ENCODE results near the gene AP2B1. TPM values are rescaled to one million over a fixed set of nuclear protein-coding genes. Genes with fewer than 3 reads are reported as not detected.

AP2B1 gene
- total RNA-seq, 2 donors from 2014 or later = 44.5 to 68.3 TPM

- H3K36me3 ChIP-seq = peaks cover 3% of the 10 kb centered on the region
- H3K4me3 ChIP-seq = peak overlapping the region; percentile 94
- TF ChIP-seq CTCF (IDR thresholded peaks at IDR 0.05) = no peak
- DNase-seq (ENCODE audit: low spot score) = no peak
- H3K9me3 ChIP-seq = no peaks in the 10 kb centered on the region
- no peaks in the 10 kb centered on the region for H3K27me3 ChIP-seq (replicated peaks; ENCODE audit: insufficient read depth)
- H3K27ac ChIP-seq = peak overlapping the region; percentile 79 to 94
- ATAC-seq (ENCODE audit: insufficient number of reproducible peaks, low FRiP score, low read depth) = no peak
- peaks cover 15 to 25% of the 10 kb centered on the region in 2 donors for H3K4me1 ChIP-seq (ENCODE audit: control insufficient read depth in 1 of 2, low read depth in 2 of 2)
Measured at GRCh38 chr17:35578929-35579432, 8.1 kb upstream of the AP2B1 start.

- no peak for ATAC-seq (ENCODE audit: insufficient number of reproducible peaks, low FRiP score, low read depth)
Measured at GRCh38 chr17:35584061-35584460, 3.1 kb upstream of the AP2B1 start.

GRCh38 chr17:35586569-35587073 is 501 bp upstream of the AP2B1 start:
- ATAC-seq (ENCODE audit: insufficient number of reproducible peaks, low FRiP score, low read depth) = no peak
- no peaks in the 10 kb centered on the region for H3K9me3 ChIP-seq
- peak overlapping the region; percentile 81 for H3K4me3 ChIP-seq
- TF ChIP-seq CTCF (IDR thresholded peaks at IDR 0.05) = no peak
- DNase-seq (ENCODE audit: low spot score) = no peak
- H3K27ac ChIP-seq = peak overlapping the region; percentile 84 to 94
- peaks cover 13 to 29% of the 10 kb centered on the region in 2 donors for H3K4me1 ChIP-seq (ENCODE audit: control insufficient read depth in 1 of 2, low read depth in 2 of 2)
- H3K27me3 ChIP-seq (replicated peaks; ENCODE audit: insufficient read depth) = no peaks in the 10 kb centered on the region
- no peaks in the 10 kb centered on the region for H3K36me3 ChIP-seq

More at GRCh38 chr17:35584061-35584460, 3.1 kb upstream of the AP2B1 start:
- H3K4me1 ChIP-seq (ENCODE audit: control insufficient read depth in 1 of 2, low read depth in 2 of 2) = peaks cover 14 to 17% of the 10 kb centered on the region in 2 donors
- no peak for DNase-seq (ENCODE audit: low spot score)
- H3K27ac ChIP-seq = no peak overlapping the region
- H3K9me3 ChIP-seq = no peaks in the 10 kb centered on the region
- H3K36me3 ChIP-seq = no peaks in the 10 kb centered on the region
- H3K4me3 ChIP-seq = no peak overlapping the region
- TF ChIP-seq CTCF (IDR thresholded peaks at IDR 0.05) = no peak
- no peaks in the 10 kb centered on the region for H3K27me3 ChIP-seq (replicated peaks; ENCODE audit: insufficient read depth)

- DNase-seq (ENCODE audit: low spot score) (no peak), ATAC-seq (ENCODE audit: insufficient number of reproducible peaks, low FRiP score, low read depth) (no peak)
- TF ChIP-seq CTCF (IDR thresholded peaks at IDR 0.05) = no peak
- no peaks in the 10 kb centered on the region for H3K36me3 ChIP-seq
- H3K4me1 ChIP-seq (ENCODE audit: control insufficient read depth in 1 of 2, low read depth in 2 of 2) = peaks cover 17 to 30% of the 10 kb centered on the region in 2 donors
- no peak overlapping the region for H3K27ac ChIP-seq
- H3K27me3 ChIP-seq (replicated peaks; ENCODE audit: insufficient read depth) = no peaks in the 10 kb centered on the region
- H3K9me3 ChIP-seq = no peaks in the 10 kb centered on the region
- peak overlapping the region; percentile 81 for H3K4me3 ChIP-seq
Measured at GRCh38 chr17:35588196-35588920, 1.2 kb downstream of the AP2B1 start.

GRCh38 chr17:35596072-35596471 is 8.9 kb downstream of the AP2B1 start:
- no peak for TF ChIP-seq CTCF (IDR thresholded peaks at IDR 0.05)
- H3K27ac ChIP-seq = no peak overlapping the region
- H3K27me3 ChIP-seq (replicated peaks; ENCODE audit: insufficient read depth) = no peaks in the 10 kb centered on the region
- peaks cover 3 to 9% of the 10 kb centered on the region in 2 donors for H3K4me1 ChIP-seq (ENCODE audit: control insufficient read depth in 1 of 2, low read depth in 2 of 2)
- H3K36me3 ChIP-seq = peaks cover 44% of the 10 kb centered on the region
- no peaks in the 10 kb centered on the region for H3K9me3 ChIP-seq
- DNase-seq (ENCODE audit: low spot score) = no peak
- no peak overlapping the region for H3K4me3 ChIP-seq
- ATAC-seq (ENCODE audit: insufficient number of reproducible peaks, low FRiP score, low read depth) = no peak

All from thoracic aorta (tissue), 2 donors.